ENCODE data around the gene EIF4ENIF1.

DNA sequence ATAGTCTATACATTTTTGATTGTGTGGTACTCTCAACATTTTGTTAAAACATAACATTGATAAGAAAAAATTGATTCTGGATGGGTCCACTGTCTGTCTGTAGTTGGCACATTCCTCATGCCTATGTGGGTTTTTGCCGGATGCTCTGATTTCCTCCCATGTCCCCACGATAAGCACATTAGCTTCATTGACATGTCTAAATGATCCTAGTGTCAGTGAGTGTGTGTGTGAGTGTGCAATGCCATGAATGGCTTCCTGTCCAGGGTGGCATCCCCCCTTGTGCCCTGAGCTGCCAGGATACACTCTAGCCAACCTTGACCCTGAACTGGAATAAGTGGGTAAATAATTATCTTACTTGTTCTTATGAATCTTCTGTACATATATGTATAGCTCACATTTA is 12.1 kb upstream of the EIF4ENIF1 start:
- TF ChIP-seq CTCF (conservative IDR thresholded peaks at IDR 0.05; ENCODE audit: low read depth in 2 of 2) (no peak), EZH2 (IDR thresholded peaks at IDR 0.05; ENCODE audit: low read depth, unreplicated experiment) (no peak), POLR2AphosphoS5 (IDR thresholded peaks at IDR 0.05; ENCODE audit: low read depth) (no peak), REST (IDR thresholded peaks at IDR 0.05; ENCODE audit: unreplicated experiment) (no peak)
- TF ChIP-seq, protein P1, sequence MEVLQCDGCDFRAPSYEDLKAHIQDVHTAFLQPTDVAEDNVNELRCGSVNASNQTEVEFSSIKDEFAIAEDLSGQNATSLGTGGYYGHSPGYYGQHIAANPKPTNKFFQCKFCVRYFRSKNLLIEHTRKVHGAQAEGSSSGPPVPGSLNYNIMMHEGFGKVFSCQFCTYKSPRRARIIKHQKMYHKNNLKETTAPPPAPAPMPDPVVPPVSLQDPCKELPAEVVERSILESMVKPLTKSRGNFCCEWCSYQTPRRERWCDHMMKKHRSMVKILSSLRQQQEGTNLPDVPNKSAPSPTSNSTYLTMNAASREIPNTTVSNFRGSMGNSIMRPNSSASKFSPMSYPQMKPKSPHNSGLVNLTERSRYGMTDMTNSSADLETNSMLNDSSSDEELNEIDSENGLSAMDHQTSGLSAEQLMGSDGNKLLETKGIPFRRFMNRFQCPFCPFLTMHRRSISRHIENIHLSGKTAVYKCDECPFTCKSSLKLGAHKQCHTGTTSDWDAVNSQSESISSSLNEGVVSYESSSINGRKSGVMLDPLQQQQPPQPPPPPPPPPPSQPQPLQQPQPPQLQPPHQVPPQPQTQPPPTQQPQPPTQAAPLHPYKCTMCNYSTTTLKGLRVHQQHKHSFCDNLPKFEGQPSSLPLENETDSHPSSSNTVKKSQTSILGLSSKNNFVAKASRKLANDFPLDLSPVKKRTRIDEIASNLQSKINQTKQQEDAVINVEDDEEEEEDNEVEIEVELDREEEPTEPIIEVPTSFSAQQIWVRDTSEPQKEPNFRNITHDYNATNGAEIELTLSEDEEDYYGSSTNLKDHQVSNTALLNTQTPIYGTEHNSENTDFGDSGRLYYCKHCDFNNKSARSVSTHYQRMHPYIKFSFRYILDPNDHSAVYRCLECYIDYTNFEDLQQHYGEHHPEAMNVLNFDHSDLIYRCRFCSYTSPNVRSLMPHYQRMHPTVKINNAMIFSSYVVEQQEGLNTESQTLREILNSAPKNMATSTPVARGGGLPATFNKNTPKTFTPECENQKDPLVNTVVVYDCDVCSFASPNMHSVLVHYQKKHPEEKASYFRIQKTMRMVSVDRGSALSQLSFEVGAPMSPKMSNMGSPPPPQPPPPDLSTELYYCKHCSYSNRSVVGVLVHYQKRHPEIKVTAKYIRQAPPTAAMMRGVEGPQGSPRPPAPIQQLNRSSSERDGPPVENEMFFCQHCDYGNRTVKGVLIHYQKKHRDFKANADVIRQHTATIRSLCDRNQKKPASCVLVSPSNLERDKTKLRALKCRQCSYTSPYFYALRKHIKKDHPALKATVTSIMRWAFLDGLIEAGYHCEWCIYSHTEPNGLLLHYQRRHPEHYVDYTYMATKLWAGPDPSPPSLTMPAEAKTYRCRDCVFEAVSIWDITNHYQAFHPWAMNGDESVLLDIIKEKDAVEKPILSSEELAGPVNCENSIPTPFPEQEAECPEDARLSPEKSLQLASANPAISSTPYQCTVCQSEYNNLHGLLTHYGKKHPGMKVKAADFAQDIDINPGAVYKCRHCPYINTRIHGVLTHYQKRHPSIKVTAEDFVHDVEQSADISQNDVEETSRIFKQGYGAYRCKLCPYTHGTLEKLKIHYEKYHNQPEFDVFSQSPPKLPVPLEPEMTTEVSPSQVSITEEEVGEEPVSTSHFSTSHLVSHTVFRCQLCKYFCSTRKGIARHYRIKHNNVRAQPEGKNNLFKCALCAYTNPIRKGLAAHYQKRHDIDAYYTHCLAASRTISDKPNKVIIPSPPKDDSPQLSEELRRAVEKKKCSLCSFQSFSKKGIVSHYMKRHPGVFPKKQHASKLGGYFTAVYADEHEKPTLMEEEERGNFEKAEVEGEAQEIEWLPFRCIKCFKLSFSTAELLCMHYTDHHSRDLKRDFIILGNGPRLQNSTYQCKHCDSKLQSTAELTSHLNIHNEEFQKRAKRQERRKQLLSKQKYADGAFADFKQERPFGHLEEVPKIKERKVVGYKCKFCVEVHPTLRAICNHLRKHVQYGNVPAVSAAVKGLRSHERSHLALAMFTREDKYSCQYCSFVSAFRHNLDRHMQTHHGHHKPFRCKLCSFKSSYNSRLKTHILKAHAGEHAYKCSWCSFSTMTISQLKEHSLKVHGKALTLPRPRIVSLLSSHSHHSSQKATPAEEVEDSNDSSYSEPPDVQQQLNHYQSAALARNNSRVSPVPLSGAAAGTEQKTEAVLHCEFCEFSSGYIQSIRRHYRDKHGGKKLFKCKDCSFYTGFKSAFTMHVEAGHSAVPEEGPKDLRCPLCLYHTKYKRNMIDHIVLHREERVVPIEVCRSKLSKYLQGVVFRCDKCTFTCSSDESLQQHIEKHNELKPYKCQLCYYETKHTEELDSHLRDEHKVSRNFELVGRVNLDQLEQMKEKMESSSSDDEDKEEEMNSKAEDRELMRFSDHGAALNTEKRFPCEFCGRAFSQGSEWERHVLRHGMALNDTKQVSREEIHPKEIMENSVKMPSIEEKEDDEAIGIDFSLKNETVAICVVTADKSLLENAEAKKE (CRISPR knock-in tag; IDR thresholded peaks at IDR 0.05), result no peak
